Mesodermal cell (in vitro differentiated cells): Measurements from ENCODE around the gene GPR25.
"Not testable (repeated sequence)": the region's sequence is repeated elsewhere in the genome, so short reads cannot be mapped to it uniquely, and the experiment has no call there.

Experiments used
- H3K27ac ChIP-seq: 2 replicates; pipeline ENCODE4 v1.7.0; 2013; ENCODE audit warnings: mild to moderate bottlenecking, low read depth, low read length, moderate library complexity; ENCODE audit not compliant: severe bottlenecking
- H3K36me3 ChIP-seq: 2 replicates; pipeline ENCODE4 v1.7.1; 2013; ENCODE audit warnings: mild to moderate bottlenecking, low read length, moderate library complexity; ENCODE audit not compliant: control insufficient read depth, insufficient read depth
- H3K4me1 ChIP-seq: one replicate; pipeline ENCODE4 v1.7.1; 2013; ENCODE audit warnings: mild to moderate bottlenecking, low read length; ENCODE audit not compliant: insufficient read depth, control insufficient read depth, poor library complexity, severe bottlenecking
- H3K4me3 ChIP-seq: 2 replicates; pipeline ENCODE4 v1.7.0; 2013; ENCODE audit warnings: low read length, control low read depth, mild to moderate bottlenecking; ENCODE audit not compliant: insufficient read depth, poor library complexity, severe bottlenecking; ENCODE audit errors: extremely low read depth
- H3K9me3 ChIP-seq: 2 replicates; pipeline ENCODE4 v1.7.1; 2013; ENCODE audit warnings: mild to moderate bottlenecking, low read length, moderate library complexity; ENCODE audit not compliant: control insufficient read depth
- WGBS, 2 experiments: methylation state at CpG; one replicate each; pipeline ENCODE4 v1.1.5; 2013; ENCODE audit warnings: missing lambda C conversion rate in 2 of 2; ENCODE audit not compliant: insufficient coverage in 2 of 2; 5-methylcytosine and 5-hydroxymethylcytosine counted together

Gene GPR25

GRCh38 chr1:200903793-200904192 is 31.0 kb downstream of the GPR25 start:
- no peaks in the 10 kb centered on the region for H3K9me3 ChIP-seq
- H3K4me3 ChIP-seq: no peak overlapping the region
- H3K27ac ChIP-seq: no peak overlapping the region
- peaks cover 72% of the 10 kb centered on the region for H3K36me3 ChIP-seq
- no peaks in the 10 kb centered on the region for H3K4me1 ChIP-seq
- WGBS, 2 experiments: 89 to 100% methylated on average over 1 to 4 of the region's 5 CpGs

GRCh38 chr1:200904772-200905171 is 32.0 kb downstream of the GPR25 start:
- H3K4me3 ChIP-seq: no peak overlapping the region
- no peaks in the 10 kb centered on the region for H3K4me1 ChIP-seq
- peaks cover 73% of the 10 kb centered on the region for H3K36me3 ChIP-seq
- no peak overlapping the region for H3K27ac ChIP-seq
- H3K9me3 ChIP-seq: no peaks in the 10 kb centered on the region

DNA sequence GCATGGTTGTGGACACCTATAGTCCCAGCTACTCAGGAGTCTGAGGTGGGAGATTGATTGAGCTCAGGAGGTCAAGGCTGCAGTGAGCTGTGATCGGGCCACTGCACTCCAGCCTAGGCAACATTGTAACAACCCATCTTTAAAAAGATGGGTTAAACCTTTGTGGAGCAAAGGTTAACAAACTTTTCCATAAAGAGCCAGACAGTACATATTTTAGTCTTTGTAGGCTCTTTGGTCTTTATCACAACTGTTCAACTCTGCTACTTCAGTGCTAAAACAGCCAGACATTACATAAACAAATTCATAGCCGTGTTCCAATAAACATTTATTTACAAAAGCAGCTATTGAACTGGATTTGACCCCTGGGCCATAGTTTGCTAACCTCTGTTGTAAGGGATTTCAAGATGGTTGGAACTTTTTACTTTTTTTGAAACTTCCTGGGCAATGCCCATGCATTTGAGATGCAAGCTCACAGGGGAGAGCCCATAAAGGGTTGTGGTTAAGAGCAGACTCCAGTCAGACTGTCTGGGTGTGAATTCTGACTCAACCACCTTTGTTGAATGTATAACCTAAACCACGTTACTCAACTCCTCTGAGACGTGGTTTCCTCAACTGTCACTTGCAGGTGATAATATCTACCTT is 32.8 kb downstream of the GPR25 start:
- Histone ChIP-seq H3K36me3 (peaks cover 73% of the 10 kb centered on the region), H3K4me1 (no peaks in the 10 kb centered on the region), H3K27ac (no peak overlapping the region), H3K4me3 (no peak overlapping the region), H3K9me3 (no peaks in the 10 kb centered on the region)
- WGBS, 2 experiments: 80% methylated on average over 1 of the region's 4 CpGs; no CpG with 5 or more reads in 1 of the 2 experiments

DNA sequence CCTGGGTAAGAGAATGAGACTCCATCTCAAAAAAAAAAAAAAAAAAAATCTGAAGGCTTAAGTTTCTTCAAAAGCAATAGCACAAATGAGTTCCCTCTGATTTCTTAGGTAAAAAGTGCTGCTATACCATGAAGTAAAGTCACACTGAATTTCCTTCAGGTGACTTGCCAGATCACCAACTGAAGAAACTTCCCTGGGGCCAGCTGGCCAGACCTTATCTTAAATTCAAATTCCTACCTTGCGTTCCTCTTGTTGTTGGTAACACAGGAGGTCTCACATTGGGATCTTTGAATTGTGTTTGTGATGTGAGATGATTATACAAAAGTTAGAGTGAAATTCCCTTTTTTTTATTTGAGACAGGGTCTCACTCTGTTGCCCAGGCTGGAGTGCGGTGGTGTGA is 33.7 kb downstream of the GPR25 start:
- WGBS, 2 experiments: 90 to 100% methylated on average over 1 of the region's 2 CpGs
- H3K9me3 ChIP-seq: no peaks in the 10 kb centered on the region
- no peak overlapping the region for H3K4me3 ChIP-seq
- no peak overlapping the region for H3K27ac ChIP-seq
- H3K4me1 ChIP-seq: no peaks in the 10 kb centered on the region
- H3K36me3 ChIP-seq: peaks cover 73% of the 10 kb centered on the region

- no peak overlapping the region for H3K4me3 ChIP-seq
- H3K27ac ChIP-seq: no peak overlapping the region
- no peaks in the 10 kb centered on the region for H3K9me3 ChIP-seq
- H3K36me3 ChIP-seq: peaks cover 71% of the 10 kb centered on the region
- 95 to 100% methylated on average over 3 to 4 of the region's 5 CpGs for WGBS, 2 experiments
- no peaks in the 10 kb centered on the region for H3K4me1 ChIP-seq
Observed at GRCh38 chr1:200907611-200908097, 34.9 kb downstream of the GPR25 start.

DNA sequence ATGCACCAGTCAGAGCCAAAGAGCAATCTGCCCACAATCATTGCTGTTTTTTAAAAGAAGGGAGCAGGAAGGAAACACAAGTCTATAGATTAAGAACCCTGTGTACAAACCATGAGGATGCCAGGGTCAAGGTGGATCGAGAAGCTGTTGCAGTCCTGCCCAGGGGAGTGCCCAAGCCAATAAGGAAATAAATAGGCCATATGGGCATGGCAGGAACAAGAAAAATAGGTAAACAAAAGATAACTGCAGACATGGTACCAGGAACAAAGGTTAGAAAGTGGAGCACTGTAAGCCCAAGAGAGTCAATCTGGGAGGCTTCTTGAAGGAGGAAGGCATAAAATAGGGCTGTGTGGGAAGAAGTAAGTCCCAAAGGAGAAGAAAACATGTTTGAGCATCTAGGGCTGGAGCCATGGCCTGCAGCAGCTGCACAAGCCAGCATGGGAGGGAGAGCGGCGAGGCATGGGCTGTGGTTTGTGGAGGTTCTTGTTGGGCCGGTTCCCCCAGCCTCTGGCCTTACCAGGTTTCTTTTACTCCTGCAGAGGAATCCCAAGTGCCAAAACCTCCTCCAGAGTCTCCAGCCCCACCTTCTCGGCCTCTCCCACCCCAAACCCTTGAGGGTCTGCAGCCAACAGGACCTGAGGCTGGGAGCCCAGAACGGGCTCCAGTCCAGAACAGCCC is 35.5 kb downstream of the GPR25 start:
- H3K4me1 ChIP-seq: no peaks in the 10 kb centered on the region
- no peak overlapping the region for H3K27ac ChIP-seq
- no peak overlapping the region for H3K4me3 ChIP-seq
- 98 to 100% methylated on average over 5 of the region's 6 CpGs for WGBS, 2 experiments
- H3K36me3 ChIP-seq: peaks cover 73% of the 10 kb centered on the region
- no peaks in the 10 kb centered on the region for H3K9me3 ChIP-seq

DNA sequence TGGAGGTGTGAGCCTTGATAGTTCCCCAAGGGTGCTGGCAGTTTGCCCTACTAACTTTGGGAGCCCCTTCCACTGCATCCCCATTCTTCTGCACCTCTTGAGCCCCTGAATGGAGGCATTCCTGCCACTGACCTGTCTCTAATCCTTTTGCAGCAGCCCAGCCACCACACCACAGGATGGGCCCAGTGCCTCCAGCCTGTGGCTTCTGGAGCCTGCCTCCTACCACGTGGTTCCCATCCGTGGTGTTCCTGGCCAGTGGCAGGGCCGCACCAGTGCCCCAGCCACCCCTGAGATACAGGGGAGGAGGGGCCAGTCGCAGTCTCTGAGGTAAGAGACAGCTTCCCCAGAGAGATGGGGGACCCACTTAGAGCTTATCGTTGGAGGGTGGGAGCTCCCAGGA is 36.3 kb downstream of the GPR25 start:
- Histone ChIP-seq H3K4me1 (no peaks in the 10 kb centered on the region), H3K4me3 (no peak overlapping the region), H3K36me3 (peaks cover 75% of the 10 kb centered on the region), H3K27ac (no peak overlapping the region), H3K9me3 (no peaks in the 10 kb centered on the region)
- WGBS, 2 experiments: 92% methylated on average over 4 to 5 of the region's 5 CpGs

GRCh38 chr1:200909757-200910239 is 37.0 kb downstream of the GPR25 start:
- Histone ChIP-seq H3K27ac (no peak overlapping the region), H3K4me3 (no peak overlapping the region), H3K36me3 (peaks cover 70% of the 10 kb centered on the region), H3K9me3 (no peaks in the 10 kb centered on the region), H3K4me1 (no peaks in the 10 kb centered on the region)
- 80 to 100% methylated on average over 1 of the region's 4 CpGs for WGBS, 2 experiments

DNA sequence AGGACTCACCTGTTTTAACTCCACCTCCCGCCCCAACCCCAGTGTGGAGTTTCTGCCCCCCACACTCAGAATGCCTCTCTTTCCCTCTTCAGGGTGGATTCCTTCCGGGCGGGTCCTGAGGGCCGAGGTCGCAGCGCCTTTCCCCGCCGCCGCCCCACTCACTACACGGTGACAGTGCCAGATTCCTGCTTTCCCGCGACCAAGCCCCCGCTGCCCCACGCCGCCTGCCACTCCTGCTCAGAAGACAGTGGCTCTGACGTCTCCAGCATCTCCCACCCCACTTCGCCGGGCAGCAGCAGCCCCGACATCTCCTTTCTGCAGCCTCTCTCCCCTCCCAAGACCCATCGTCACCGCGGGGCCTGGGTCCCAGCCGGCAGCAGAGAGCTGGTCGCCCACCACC is 38.6 kb downstream of the GPR25 start:
- no peak overlapping the region for H3K27ac ChIP-seq
- peaks cover 73% of the 10 kb centered on the region for H3K36me3 ChIP-seq
- 95 to 98% methylated on average over 12 to 19 of the region's 24 CpGs for WGBS, 2 experiments
- no peaks in the 10 kb centered on the region for H3K4me1 ChIP-seq
- H3K4me3 ChIP-seq: no peak overlapping the region
- H3K9me3 ChIP-seq: no peaks in the 10 kb centered on the region

DNA sequence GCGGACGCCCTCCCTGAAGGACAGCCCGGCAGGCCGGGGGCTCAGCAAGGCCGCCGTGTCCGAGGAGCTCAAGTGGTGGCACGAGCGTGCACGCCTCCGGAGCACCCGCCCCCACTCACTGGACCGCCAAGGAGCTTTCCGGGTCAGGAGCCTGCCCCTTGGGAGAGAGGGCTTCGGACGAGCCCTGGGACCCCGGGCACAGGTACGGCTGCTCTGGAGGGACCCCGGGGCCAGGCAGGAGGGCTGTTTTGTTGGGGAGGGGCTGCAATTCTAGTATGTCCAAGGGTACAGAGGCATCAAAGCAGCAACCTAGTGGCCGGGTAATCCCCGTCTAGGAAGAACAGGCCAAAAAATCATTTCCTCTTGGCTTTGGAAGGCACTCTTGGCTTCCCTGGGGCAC is 39.2 kb downstream of the GPR25 start:
- H3K4me1 ChIP-seq, H3K9me3 ChIP-seq, H3K4me3 ChIP-seq, H3K27ac ChIP-seq: not testable (repeated sequence)
- peaks cover 67% of the 10 kb centered on the region for H3K36me3 ChIP-seq
- 97 to 99% methylated on average over 7 of the region's 21 CpGs for WGBS, 2 experiments
